Mesodermal cell (in vitro differentiated cells): ENCODE data around the gene SAMD3.
"Not testable (repeated sequence)": the region's sequence is repeated elsewhere in the genome, so short reads cannot be mapped to it uniquely, and the experiment has no call there.

Experiments used
- H3K27ac ChIP-seq: 2 replicates; pipeline ENCODE4 v1.7.0; 2013; ENCODE audit warnings: mild to moderate bottlenecking, low read depth, low read length, moderate library complexity; ENCODE audit not compliant: severe bottlenecking
- H3K36me3 ChIP-seq: 2 replicates; pipeline ENCODE4 v1.7.1; 2013; ENCODE audit warnings: mild to moderate bottlenecking, low read length, moderate library complexity; ENCODE audit not compliant: control insufficient read depth, insufficient read depth
- H3K4me1 ChIP-seq: one replicate; pipeline ENCODE4 v1.7.1; 2013; ENCODE audit warnings: mild to moderate bottlenecking, low read length; ENCODE audit not compliant: insufficient read depth, control insufficient read depth, poor library complexity, severe bottlenecking
- H3K4me3 ChIP-seq: 2 replicates; pipeline ENCODE4 v1.7.0; 2013; ENCODE audit warnings: low read length, control low read depth, mild to moderate bottlenecking; ENCODE audit not compliant: insufficient read depth, poor library complexity, severe bottlenecking; ENCODE audit errors: extremely low read depth
- H3K9me3 ChIP-seq: 2 replicates; pipeline ENCODE4 v1.7.1; 2013; ENCODE audit warnings: mild to moderate bottlenecking, low read length, moderate library complexity; ENCODE audit not compliant: control insufficient read depth
- WGBS, 2 experiments: methylation state at CpG; one replicate each; pipeline ENCODE4 v1.1.5; 2013; ENCODE audit warnings: missing lambda C conversion rate in 2 of 2; ENCODE audit not compliant: insufficient coverage in 2 of 2; 5-methylcytosine and 5-hydroxymethylcytosine counted together

The SAMD3 gene

GRCh38 chr6:130134582-130134981 lies 88.2 kb downstream of the SAMD3 start:
- no peaks in the 10 kb centered on the region for H3K9me3 ChIP-seq
- peaks cover 20% of the 10 kb centered on the region for H3K36me3 ChIP-seq
- H3K4me3 ChIP-seq: no peak overlapping the region
- WGBS, 2 experiments: 89 to 100% methylated on average over 1 of the region's 2 CpGs
- no peak overlapping the region for H3K27ac ChIP-seq
- no peaks in the 10 kb centered on the region for H3K4me1 ChIP-seq

- WGBS, 2 experiments: 82 to 94% methylated on average over 6 of the region's 6 CpGs
- peaks cover 13% of the 10 kb centered on the region for H3K36me3 ChIP-seq
- no peaks in the 10 kb centered on the region for H3K9me3 ChIP-seq
- no peaks in the 10 kb centered on the region for H3K4me1 ChIP-seq
- H3K27ac ChIP-seq: no peak overlapping the region
- H3K4me3 ChIP-seq: no peak overlapping the region
Observed at GRCh38 chr6:130132286-130132701, 90.5 kb downstream of the SAMD3 start.

GRCh38 chr6:130129762-130130246 lies 92.9 kb downstream of the SAMD3 start:
- Histone ChIP-seq H3K4me3 (no peak overlapping the region), H3K9me3 (no peaks in the 10 kb centered on the region), H3K27ac (no peak overlapping the region), H3K4me1 (no peaks in the 10 kb centered on the region), H3K36me3 (peaks cover 5% of the 10 kb centered on the region)
- WGBS, 2 experiments: 91 to 98% methylated on average over 4 to 5 of the region's 6 CpGs

GRCh38 chr6:130128326-130128725 lies 94.4 kb downstream of the SAMD3 start:
- H3K36me3 ChIP-seq: peaks cover 3% of the 10 kb centered on the region
- H3K4me3 ChIP-seq: no peak overlapping the region
- H3K27ac ChIP-seq: no peak overlapping the region
- WGBS, 2 experiments: 95 to 100% methylated on average over 1 to 4 of the region's 5 CpGs
- no peaks in the 10 kb centered on the region for H3K9me3 ChIP-seq
- H3K4me1 ChIP-seq: no peaks in the 10 kb centered on the region

- H3K27ac ChIP-seq: no peak overlapping the region
- no peaks in the 10 kb centered on the region for H3K4me1 ChIP-seq
- WGBS, 2 experiments: 57% methylated on average over 1 of the region's 2 CpGs; no CpG with 5 or more reads in 1 of the 2 experiments
- H3K4me3 ChIP-seq: no peak overlapping the region
- no peaks in the 10 kb centered on the region for H3K36me3 ChIP-seq
- no peaks in the 10 kb centered on the region for H3K9me3 ChIP-seq
Observed at GRCh38 chr6:130127195-130127594, 95.6 kb downstream of the SAMD3 start.

- WGBS, 2 experiments: 95 to 100% methylated on average over 1 to 2 of the region's 2 CpGs
- Histone ChIP-seq H3K9me3 (no peaks in the 10 kb centered on the region), H3K27ac (no peak overlapping the region), H3K36me3 (peaks cover 3% of the 10 kb centered on the region), H3K4me1 (no peaks in the 10 kb centered on the region), H3K4me3 (no peak overlapping the region)
Observed at GRCh38 chr6:130122243-130122642, 100.5 kb downstream of the SAMD3 start.

- Histone ChIP-seq H3K9me3 (no peaks in the 10 kb centered on the region), H3K4me1 (no peaks in the 10 kb centered on the region), H3K36me3 (peaks cover 3% of the 10 kb centered on the region), H3K27ac (no peak overlapping the region), H3K4me3 (no peak overlapping the region)
Observed at GRCh38 chr6:130120731-130121130, 102.0 kb downstream of the SAMD3 start.

GRCh38 chr6:130119211-130119610 lies 103.5 kb downstream of the SAMD3 start:
- Histone ChIP-seq H3K27ac (no peak overlapping the region), H3K9me3 (no peaks in the 10 kb centered on the region), H3K4me3 (no peak overlapping the region), H3K4me1 (no peaks in the 10 kb centered on the region), H3K36me3 (peaks cover 3% of the 10 kb centered on the region)
- no CpG with 5 or more reads among the region's 1 CpG for WGBS, 2 experiments

GRCh38 chr6:130118236-130118635 lies 104.5 kb downstream of the SAMD3 start:
- Histone ChIP-seq H3K9me3 (no peaks in the 10 kb centered on the region), H3K4me3 (no peak overlapping the region), H3K27ac (no peak overlapping the region), H3K36me3 (peaks cover 3% of the 10 kb centered on the region), H3K4me1 (no peaks in the 10 kb centered on the region)
- 86 to 90% methylated on average over 1 to 3 of the region's 6 CpGs for WGBS, 2 experiments

GRCh38 chr6:130117187-130117701 lies 105.5 kb downstream of the SAMD3 start:
- 100% methylated on average over 1 of the region's 4 CpGs; no CpG with 5 or more reads in 1 of the 2 experiments for WGBS, 2 experiments
- not testable (repeated sequence) for H3K27ac ChIP-seq, H3K36me3 ChIP-seq, H3K9me3 ChIP-seq, H3K4me1 ChIP-seq, H3K4me3 ChIP-seq

GRCh38 chr6:130116273-130116672 lies 106.5 kb downstream of the SAMD3 start:
- Histone ChIP-seq H3K4me1 (no peaks in the 10 kb centered on the region), H3K36me3 (peaks cover 8% of the 10 kb centered on the region), H3K27ac (no peak overlapping the region), H3K4me3 (no peak overlapping the region), H3K9me3 (no peaks in the 10 kb centered on the region)
- 82 to 100% methylated on average over 2 of the region's 4 CpGs for WGBS, 2 experiments
